ENCODE data around the gene PRAC1.

The PRAC1 gene

GRCh38 chr17:48704361-48705248 is 17.7 kb downstream of the PRAC1 start:
- no peak for DNase-seq (ENCODE audit: low spot score)

- no peak for DNase-seq (ENCODE audit: low spot score)
Measured at GRCh38 chr17:48701864-48702532, 20.3 kb downstream of the PRAC1 start.

GRCh38 chr17:48693178-48693577 is 29.1 kb downstream of the PRAC1 start:
- no peak for DNase-seq (ENCODE audit: low spot score)

- no peak for DNase-seq (ENCODE audit: low spot score)
Measured at GRCh38 chr17:48692049-48692448, 30.3 kb downstream of the PRAC1 start.

GRCh38 chr17:48690655-48691054 is 31.7 kb downstream of the PRAC1 start:
- no peak for DNase-seq (ENCODE audit: low spot score)

- no peak for DNase-seq (ENCODE audit: low spot score)
Measured at GRCh38 chr17:48681609-48682008, 40.7 kb downstream of the PRAC1 start.

- DNase-seq (ENCODE audit: low spot score) = no peak
Measured at GRCh38 chr17:48679385-48680096, 42.8 kb downstream of the PRAC1 start.

GRCh38 chr17:48678141-48678971 is 44.0 kb downstream of the PRAC1 start:
- peak; percentile 64 for DNase-seq (ENCODE audit: low spot score)

GRCh38 chr17:48676963-48677558 is 45.3 kb downstream of the PRAC1 start:
- DNase-seq (ENCODE audit: low spot score) = no peak

GRCh38 chr17:48672340-48672739 is 50.0 kb downstream of the PRAC1 start:
- no peak for DNase-seq (ENCODE audit: low spot score)
